GM21717 (cell line): Measurements from ENCODE around the gene CCL5.
A peak's percentile ranks its signal among the peaks of the same experiment; 100 is the strongest.

ENCODE experiments used
- ATAC-seq: cut with Tn5 transposase; IDR thresholded peaks from one replicate; pipeline ENCODE4 v1.9.1; 2021; ENCODE audit warnings: mild to moderate bottlenecking, moderate library complexity; ENCODE audit not compliant: unreplicated experiment

The CCL5 gene

DNA sequence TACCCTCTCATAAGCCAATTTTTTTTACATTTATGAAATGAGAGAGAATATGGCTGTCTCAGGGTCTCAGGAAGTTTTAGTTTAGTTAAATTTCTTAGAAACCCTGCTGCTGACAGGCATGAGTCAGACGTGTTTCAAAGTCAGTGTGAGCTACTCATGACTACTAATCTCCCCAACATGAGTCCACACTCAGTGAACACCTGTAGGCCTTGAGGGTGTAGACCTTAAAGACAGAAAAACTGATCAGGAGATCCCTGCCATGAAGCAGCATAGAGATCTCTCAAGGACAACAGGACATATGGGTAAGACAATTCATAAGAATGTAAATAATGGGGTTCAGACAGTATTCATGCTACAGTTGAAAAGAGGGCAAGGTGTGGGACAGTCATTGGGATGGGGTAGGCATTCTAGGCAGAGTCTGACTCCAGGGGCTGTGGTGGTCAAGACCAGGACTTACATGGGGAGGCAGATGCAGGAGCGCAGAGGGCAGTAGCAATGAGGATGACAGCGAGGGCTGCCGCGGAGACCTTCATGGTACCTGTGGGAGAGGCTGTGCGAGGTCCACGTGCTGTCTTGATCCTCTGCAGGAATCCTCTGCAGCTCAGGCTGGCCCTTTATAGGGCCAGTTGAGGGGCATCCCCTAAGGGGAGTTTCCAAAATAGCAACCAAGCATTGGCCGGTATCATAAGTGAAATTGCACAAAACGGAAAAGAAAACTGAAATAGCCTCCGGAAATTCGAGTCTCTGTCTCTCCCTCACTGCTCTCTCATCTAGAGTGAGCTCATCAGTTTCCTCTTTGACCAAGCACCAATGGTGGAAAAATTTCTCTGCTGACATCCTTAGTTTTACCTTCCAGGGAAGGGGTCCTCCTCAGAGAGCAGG lies at the start of gene CCL5:
TSS of gene CCL5 (minus strand) at position 588 of the 882 bp plus-strand sequence.
- peak; percentile 80 for ATAC-seq

DNA sequence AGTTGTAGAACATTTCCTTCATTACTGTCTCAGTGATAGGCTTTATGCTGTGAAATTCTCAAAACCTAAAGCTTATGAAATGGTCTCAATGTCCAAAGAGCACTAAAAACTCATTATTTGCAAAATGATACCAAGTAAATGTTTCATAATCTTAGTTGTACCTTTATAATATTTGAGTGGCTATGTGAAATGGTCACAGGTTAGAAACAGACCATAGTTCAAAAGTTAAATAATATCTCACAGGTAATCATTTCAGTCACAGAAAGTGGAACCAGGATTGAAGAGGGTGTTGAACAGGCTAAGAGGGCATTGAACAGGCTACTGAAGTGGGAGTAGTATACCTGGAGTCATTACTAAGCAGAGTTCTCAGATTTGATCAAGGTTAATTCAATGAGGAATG lies 47.6 kb upstream of the CCL5 start:
- no peak for ATAC-seq

DNA sequence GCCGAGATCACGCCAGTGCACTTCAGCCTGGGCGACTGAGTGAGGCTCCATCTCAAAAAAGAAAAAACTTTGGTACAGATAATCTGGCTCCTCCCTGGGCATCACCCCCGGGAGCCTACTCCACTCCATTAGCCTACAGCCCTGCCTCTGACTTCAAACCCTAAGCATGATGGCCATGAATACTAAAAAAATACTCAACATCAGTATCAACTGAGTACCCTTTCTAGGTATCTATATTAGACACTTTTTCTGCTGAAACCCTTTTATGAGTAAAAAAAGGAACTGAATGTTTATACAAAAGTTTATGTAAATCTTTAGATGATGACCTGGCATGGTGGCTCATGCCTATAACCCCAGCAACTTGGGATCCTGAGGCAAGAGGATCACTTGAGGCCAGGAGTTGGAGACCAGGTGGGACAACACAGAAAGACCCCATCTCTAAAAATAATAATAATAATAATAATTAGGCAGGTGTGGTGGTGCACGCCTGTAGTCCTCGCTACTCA lies 43.5 kb upstream of the CCL5 start:
- ATAC-seq: no peak

DNA sequence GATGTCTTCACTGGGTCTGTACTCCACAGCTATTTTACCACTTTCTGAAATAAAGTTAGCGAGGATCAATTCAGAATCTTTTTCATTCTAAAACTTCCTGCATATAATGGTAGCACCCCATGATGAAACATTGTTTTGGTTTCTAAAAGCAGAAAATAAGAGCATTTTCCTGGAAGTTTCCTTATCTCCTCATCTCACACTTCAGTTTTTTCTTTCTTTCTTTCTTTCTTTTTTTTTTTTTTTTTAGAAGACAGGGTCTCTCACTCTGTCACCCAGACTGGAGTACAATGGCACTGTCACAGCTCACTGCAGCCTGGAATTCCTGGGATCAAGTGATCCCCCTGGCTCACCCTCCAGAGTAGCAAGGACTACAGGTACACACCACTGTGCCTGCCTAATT lies 40.1 kb upstream of the CCL5 start:
- ATAC-seq: no peak

DNA sequence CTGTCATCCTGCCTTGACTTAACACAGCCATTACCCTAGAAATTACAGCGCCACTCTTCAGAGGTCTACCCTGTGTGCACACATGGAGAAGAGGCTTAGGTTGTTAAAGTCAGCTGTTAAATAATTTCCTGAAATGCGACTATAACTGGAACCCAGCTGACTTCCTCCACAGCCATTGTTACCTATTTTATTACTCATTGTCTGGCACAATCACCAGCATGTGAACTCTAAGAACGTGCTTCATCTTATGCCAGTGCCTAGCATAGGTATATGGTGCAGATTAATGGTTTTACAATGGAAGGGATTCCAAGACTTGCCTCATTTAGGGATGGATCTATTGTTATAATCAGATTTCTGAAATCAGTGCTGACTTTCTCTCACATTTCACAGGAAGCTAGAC lies 38.5 kb upstream of the CCL5 start:
- ATAC-seq: no peak

DNA sequence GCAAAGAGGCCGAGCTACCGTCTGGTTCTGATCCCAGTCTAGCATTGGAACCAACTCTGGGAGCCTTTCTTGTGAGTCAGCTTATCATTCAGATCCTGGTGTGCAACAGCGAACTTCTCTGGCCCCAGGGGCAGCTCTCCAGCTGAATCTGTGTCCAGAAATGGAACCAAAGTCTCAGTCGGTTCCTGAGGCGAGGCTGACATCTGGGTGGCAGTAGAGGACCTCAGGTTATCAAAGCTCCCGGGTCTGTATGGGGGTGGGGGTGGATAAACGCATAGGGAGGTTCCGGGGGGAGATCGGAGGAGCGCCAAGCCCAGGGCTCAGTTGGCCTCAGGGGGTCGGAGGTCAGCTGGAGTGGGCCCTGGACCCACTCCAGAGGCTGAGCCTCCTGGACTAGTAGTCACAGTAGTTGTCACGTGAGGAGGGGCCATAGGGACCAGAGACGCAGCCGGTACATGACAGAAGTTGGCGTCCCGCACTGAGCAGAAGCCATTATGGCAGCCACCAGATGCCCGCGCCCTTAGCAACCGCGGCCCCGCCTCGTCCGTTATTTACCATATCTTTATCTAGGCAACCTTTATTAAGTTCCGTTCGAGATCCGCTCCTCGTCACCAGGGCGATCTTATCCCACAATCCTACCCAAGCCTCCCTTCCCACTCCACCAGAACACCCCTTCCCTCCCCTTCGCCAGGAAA lies 37.5 kb upstream of the CCL5 start:
- ATAC-seq: no peak

DNA sequence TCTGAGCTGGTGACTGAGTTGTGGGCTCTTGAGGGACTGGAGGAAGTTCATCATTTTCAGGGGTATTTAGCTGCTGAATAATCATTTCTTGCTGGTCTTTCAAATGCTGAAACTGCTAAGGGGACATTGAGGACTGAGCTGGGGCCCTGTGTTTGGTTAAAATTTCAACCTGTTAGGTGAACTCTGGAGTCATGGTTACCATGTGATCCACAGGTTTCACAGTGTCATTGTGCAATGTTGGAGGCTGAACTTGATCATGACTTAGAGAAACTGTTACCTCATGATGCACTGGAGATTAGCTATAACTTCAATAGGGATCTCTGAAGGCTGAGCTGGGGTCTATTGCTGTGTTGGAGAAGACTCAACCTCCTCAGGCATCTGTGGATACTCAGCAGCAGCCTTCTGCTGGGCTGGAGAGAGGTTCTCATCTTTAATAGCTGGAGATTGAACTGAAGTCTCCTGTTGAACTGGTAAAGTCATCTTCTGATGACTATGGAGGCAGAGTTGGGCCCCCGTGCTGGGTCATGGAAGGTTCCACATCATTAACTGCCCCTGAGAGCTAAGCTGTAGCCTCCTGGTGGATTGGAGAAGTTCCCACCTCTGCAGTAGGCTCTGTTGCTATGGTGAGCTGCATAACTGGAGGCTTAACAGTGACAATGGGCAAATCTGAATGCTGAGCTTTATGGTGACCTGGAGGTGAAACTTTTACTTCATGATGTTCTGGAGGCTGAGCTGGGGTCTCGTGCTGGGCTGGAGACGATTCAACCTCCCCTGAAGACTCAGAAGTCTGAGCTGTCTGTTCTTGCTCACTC lies 35.2 kb upstream of the CCL5 start:
- no peak for ATAC-seq

DNA sequence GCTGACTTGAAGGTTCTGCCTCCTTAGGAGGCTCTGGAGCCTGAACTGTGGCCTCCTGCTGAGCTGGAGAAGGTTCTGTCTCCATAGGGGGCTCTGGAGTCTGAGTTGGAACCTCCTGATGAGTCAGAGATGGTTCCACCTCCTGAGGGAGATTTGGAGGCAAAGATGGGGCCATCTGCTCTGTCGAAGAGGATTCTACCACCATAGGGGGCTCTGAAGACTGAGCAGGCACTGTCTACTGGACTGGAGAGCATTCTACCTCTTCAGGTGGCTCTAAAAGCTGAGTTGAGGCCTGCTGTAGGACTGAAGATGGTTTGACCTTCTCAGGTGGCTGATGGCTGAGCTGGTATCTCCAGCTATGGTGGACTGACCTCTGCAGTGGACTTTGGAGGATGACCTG lies 34.2 kb upstream of the CCL5 start:
- ATAC-seq: no peak

DNA sequence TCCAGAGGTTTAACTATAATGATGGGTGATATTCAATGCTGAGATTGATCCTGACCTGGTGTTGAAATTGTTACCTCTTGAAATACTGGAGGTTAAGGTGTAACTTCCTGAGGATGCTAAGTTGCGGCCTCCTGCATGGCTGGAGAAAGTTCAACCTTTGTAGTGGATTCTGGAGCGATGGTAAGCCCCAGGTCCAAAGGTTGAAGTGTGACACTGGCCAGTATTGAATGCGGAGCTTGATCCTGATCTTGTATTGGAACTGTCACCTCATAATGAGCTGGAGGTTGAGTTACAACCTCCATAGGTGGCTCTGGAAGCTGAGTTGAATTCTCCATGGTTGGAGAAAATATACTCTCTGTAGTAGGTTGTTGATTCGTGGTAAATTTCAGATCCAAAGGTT lies 33.4 kb upstream of the CCL5 start:
- ATAC-seq: no peak

DNA sequence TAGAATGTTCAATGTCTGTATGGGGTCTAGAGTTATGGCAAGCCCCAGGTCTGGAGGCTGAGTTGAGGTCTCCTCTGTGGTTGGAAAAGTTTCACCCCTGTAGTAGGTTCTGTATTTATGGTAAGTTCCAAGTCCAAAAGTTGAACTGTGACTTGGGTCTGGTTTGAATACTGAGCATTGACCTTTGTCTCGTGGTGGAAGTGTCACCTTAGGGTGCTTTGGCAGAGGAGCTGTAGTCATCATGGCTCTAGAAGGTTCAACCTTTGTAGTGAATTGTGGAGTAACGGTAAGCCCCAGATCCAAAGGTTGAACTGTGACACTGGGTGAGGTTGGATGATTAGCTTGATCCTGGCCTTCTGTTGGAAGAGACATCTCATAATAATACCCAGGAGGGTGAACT lies 32.8 kb upstream of the CCL5 start:
- no peak for ATAC-seq

DNA sequence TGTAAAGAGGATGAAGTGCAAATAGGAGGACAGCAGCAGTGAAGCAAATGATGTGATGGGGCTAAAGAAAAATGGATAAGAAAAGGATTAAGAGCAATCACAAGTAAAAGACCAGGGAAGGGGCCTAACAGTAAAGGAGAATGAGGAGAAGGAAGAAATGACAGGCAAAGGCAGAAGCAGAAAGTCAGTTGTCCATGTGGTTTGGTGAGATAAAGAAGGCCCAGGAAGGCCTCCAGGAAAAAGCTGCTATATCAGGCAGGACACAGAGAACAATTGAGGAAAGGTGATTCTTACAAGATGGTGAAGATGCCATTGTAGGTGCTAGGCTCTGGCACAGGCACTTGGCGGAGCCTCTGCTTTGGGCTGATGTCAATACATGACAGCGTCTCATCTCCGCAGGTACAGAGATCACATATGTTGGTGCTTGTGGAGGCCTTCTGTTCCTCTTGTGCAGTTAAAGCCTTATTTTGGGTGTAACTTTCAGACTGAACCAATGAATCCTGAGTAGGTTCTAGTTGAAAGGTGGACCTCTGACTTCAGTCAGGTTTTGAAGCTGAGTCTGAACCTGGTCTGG lies 32.3 kb upstream of the CCL5 start:
- no peak for ATAC-seq

DNA sequence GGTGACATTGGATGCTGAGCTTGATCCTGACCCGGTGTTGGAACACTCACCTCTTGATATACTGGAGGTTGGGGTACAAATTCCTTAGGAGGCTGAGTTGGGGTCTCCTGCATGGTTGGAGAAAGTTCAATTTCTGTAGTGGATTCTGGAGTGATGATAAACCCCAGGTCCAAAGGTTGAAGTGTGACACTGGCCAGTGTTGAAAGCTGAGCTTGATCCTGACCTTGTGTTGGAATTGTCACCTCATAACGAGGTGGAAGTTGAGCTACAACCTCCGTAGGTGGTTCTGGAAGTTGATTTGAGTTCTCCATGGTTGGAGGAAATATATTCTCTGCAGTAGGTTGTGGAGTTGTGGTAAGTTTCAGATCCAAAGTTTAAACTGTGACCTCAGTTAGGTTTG lies 29.2 kb upstream of the CCL5 start:
- no peak for ATAC-seq

DNA sequence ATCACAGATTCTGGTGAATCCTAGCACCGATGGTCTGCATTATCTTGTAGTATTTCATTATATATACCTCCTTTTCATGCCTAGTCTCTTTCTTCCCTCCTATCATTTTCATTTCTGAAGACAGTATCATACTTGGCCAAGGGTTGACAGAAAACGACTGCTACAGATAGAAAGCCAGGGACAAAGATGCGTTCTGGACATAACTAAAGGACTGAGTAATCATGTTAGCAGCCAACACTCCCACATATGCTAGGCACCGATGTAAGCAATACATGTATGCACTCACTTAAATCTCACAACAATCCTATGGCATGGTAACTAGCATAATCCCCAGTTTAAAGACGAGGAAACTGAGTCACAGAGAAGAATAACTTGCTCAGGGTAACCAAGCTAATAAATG lies 27.5 kb upstream of the CCL5 start:
- ATAC-seq: no peak

DNA sequence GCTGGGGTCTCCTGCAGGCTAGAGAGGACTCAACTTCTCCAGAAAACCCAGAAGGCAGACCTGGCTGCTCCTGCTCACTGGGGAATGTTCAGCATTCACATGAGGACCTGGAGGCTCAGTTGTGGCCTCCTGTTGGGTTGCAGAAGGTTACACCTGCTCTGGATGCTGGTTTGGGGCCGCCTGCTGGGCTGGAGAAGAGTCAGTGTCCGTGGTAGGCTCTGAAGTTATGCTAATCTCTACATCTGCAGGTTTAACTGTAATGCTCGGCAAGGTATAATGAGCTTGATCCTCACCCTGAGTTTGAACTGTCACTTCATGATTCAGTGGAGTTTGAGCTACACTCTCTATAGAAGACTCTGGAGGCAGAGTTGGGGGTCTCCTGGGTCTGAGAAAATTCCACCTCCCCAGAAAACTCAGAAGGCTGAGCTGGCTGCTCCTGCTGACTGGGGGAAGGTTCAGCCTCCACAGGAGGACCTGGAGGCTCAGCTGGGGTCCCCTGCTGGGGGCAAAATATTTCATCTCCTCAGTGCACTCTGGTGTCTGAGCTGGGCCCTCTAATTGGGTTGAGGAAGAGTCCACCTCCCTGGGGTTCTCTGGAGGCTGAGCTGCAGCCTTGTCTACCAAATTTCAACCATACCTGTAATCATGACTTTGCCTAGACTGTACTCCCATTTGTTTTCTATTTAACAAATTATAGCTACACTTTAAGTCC lies 26.9 kb upstream of the CCL5 start:
- ATAC-seq: no peak

DNA sequence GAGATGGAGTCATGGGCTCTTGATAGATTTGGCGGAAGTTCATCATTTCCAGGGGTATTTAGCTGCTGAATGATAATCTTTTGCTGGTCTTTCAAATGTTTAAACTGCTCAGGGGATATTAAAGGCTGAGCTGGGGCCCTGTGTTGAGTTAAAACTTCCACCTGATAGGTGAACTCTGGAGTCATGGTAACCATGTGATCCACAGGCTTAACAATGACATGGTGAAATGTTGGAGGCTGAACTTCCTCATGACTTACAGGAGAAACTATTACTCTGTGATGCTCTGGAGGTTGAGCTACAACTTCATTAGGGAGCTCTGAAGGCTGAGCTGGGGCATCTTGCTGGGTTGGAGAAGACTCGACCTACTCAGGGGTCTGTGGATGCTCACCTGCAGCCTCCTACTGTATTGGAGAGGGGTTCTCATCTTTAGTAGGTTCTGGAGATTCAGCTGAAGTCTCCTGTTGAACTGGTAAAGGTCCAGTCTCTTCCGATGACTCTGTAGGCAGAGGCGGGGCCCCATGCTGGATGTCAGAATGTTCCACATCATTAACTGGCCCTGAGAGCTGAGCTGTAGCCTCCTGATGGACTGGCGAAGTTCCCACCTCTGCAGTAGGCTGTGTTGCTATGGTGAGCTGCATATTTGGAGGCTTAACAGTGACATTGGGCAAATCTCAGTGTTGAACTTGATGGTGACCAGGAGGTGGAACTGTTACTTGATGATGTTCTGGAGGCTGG lies 26.2 kb upstream of the CCL5 start:
- no peak for ATAC-seq

DNA sequence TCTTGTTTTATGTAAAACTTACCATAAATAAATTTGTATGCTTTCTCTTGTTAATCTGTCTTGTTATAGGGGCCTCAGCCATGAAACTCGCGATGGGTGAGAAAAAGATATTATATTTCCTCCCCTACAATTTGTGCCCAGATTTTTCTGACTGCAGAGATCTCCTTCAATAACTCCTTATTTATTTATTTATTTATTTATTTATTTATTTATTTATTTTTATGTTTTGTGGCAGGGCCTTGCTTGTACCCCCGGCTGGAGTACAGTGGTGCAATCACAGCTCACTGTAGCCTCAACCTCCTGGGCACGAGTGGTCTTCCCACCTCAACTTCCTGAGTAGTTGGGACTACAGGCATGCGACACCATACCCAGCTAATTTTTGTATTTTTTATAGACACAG lies 23.3 kb upstream of the CCL5 start:
- no peak for ATAC-seq

DNA sequence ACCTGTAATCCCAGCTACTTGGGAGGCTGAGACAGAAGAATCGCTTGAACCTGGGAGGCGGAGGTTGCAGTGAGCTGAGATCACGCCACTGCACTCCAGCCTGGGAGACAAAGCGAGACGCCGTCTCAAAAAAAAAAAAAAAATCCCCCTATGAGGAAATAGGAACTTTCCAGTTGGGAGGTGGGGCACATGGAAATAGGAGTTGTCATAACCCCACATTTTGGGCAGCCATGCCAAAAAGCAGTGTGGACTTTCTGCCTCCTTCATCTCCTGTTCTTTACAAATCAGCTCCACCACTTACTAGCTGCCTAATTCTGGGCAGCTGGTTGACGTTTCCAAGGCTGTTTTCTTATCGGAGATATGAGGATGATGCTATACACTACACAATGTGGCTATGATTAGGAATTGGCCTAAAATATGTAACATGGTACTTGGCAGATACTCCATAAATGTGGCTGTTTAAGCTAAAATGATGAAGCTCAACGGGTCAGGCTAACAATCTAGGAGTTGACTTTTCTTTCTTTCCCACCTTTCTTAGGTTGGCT lies 21.5 kb upstream of the CCL5 start:
- no peak for ATAC-seq

DNA sequence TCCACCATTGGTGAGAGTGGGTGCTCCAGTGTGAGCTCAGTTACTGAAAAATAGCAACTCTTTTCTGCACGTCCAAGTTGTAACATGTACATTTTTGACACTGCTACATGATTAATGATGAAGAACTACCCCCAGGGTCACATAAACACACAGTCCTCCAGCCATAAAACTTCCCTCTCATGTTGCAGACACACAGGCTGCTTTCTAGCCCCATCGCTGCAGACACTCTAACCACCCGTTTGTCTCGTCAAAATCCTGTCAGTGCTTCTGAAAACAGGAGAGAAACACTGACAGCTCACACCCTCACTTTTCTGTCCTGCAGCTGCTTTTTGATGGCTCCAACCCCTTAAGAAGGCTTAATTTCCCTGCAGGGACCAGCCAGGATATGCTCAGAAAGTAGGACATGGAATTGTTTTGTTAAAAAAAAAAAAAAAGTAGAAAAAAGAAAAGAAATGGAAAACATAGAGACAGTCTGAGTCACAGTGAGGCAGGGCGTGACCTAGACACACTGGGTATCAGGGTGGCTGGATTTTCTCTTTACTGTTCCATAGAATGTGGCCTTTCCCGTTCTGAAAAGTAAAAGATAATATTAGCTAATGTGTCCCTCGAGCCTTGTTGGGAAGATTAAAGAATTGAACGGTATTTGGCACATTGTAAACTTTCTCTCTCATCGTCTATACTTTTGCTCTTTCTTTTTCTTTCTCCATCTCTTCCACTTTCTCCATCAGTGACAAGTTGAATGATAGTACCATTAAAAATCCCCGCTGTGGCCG lies 20.7 kb upstream of the CCL5 start:
- ATAC-seq: no peak

DNA sequence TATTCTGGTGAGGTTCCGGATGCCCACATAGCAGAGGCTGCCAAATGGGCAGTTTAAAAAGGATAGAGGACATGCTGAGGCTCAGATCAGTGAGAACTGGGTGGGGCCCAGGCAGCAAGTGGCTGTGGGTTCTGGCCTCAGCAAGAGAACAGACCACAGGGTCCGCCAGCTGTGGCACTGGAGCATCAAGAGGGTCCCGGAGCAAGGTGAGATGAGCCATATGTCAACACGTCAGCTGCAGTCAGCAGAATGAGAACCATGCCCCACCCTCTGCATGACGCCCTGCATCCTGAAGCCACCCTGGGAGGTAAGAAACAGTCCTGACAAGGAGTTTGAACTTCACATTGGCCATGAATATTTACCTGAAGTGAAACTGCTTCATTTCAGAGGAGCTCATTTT lies 20.1 kb upstream of the CCL5 start:
- no peak for ATAC-seq
